HG03571 (cell line): ENCODE results near the gene CYP4F11.
"Not testable (repeated sequence)": the region's sequence is repeated elsewhere in the genome, so short reads cannot be mapped to it uniquely, and the experiment has no call there.

Experiments
- ATAC-seq: cut with Tn5 transposase; IDR thresholded peaks from one replicate; pipeline ENCODE4 v1.9.1; 2021; ENCODE audit not compliant: unreplicated experiment

CYP4F11 gene

DNA sequence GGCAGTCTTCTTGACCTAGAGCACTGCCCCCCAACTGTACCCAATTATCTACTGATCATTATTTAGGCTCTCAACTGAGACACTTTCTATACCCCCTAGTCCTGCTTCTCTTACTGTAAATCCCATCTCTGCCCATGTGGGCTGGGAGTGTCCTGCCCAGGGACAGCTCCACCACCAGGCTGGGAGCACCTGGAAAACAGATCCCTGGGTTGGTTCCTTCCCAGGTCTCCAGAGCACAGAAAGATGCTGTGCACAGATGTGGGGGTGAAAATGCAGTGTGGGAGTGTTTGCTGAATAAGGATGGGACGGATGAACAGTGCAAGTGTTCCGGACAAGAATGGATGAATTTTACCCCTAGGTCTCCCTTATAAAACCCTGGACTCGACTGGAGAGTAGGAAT, 49.2 kb downstream of the CYP4F11 start:
- ATAC-seq: no peak

DNA sequence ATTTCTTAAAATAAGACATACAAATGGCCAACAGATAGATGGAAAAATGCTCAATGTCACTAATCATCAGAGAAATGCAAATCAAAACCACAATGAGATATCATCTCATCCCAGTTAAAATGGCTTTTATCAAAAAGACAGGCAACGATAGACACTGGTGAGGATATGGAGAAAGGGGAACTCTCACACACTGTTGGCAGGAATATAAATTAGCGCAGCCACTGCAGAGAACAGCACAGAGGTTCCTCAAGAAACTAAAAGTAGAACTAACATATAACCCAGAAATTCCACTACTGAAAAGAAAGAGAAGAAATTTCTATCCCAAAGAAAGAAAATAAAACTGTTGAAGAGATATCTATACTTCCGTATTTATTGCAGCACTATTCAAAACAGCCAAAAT, 51.0 kb downstream of the CYP4F11 start:
- not testable (repeated sequence) for ATAC-seq

DNA sequence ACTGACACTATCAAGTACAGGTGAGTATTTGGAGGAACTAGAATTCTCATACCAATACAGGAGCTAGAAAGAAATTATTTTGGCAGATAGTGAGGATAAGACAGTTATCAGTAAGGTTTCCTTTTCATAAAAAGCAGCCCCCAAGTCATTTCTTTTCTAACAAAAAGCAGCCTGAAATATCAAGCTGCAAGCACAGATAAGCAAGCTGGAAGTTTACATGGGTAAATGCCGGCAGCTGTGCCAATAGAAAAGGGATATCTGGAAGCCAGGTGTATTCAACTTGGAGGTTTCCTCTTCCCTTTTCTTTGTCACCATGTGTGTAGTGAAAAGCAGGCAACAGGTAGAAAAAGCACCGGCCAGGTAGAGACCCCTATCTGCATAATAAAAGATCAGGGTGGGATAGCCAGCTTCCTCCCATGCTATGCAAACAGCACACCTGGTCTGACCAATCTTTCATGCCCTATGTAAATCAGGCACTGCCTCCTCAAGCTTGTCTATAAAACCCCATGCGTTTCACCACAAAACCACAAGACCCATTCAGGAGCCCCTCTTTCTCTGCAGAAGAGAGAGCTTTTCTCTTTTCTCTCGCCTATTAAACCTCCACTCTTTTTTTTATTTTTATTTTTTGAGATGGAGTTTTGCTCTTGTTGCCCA, 59.4 kb downstream of the CYP4F11 start:
- ATAC-seq: no peak

DNA sequence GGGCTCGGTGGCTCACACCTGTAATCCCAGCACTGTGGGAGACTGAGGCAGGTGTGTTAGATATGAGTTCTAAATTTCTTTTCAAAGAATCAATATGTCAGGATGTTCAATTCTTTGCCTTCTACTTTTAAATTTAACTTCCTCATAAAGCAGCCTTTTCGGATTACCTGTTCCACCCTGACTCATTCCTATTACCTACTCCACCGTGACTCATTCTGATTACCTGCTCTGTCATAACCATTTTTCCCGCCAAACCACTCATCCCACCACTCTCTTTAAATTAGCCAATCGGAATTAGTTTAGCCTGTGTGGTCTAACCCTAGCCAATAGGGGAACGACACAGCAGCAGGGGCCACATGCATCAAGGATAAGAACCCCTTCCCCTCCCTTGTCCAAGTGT, 60.6 kb downstream of the CYP4F11 start:
- not testable (repeated sequence) for ATAC-seq

DNA sequence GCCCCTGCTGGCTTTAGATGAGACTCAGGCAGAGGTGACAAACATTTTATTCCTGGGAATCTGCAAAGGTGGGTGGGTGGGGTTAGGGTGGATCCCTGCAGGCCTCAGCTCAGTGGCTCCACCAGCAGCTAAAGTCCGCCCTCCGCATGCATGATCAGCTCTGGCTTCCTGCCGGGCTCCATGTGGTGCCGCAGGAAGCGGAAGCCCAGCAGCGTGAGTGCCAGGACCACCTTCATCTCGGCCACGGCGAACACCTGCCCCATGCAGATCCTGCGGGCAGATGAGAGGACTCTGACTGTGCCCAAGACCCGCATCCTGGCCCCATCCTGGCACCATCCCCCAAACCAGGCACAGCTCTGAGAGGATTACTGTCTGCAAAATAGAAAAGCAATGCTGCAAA, 62.8 kb downstream of the CYP4F11 start:
- ATAC-seq: no peak

DNA sequence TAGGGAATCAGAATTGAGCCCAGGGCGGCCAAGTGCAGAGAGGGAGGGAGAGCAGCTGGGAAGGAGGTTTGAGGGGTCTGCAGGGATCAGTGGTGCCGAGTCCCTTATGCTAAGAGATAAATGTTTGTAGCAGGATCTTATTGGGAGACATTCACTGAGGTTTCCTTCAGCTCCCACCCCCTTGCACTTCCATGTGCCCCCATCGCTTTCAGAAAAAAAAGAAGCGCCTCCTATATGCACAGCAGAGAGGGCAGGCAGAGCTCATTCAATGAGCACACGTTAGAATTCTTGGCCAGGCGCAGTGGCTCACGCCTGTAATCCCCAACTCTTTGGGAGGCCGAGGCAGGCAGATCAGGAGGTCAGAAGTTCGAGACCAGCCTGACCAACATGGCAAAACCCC, 64.5 kb downstream of the CYP4F11 start:
- ATAC-seq: no peak

DNA sequence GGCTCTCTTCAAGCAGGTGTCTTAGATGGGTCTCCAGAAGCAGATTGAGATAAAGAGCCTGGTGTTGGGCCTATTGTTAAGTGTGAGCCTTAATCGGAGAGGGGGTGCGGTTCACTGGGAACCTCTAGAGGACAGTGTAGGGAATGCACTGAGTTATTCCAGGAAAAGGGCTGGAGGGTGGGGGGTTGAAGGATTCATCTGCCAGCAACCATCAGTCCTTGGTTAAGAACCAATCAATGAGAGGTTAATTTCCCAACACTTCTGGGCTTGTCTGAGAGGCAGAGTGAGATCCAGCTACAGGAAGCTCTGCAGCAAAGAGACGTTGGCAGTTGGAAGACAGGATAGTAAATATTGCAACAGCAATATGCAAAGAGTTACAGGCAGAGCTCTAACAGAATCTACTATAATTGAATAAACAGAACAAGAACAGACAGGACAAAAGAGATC, 65.2 kb downstream of the CYP4F11 start:
- no peak for ATAC-seq

DNA sequence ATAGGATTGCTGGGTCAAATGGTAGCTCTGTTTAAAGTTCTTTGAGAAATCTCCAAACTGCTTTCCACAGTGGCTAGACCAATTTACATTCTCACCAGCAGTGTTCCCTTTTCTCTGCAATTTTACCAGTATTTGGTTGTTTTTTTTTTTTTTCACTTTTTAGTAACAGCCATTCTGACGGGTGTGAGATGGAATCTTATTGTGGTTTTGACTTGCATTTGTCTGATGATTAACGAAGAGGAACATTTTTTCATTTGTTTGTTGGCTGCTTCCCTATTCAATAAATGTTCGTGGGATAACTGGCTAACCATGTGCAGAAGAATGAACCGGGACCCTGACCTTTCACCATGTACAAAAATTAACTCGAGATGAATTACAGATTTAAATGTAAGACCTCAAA, 67.7 kb downstream of the CYP4F11 start:
- no peak for ATAC-seq

DNA sequence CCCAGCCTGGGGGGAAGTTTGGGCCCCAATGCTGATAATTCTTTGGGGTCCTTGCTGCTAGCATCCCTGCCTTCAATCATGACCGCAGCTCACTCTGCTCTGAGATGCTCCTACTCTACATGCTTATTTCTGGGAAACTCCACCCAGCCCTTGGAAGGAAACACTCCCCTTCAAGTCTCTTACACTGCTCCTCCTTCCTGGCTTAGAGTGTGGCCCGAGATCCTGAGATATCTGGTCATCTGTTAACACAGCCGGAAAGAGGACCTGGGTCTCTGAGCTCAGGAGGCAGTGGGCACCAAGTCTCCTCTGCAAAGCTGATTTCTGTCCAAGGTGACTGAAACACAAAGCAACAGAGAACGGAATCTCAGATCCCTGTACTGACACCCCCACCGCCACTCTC, 69.5 kb downstream of the CYP4F11 start:
- no peak for ATAC-seq

DNA sequence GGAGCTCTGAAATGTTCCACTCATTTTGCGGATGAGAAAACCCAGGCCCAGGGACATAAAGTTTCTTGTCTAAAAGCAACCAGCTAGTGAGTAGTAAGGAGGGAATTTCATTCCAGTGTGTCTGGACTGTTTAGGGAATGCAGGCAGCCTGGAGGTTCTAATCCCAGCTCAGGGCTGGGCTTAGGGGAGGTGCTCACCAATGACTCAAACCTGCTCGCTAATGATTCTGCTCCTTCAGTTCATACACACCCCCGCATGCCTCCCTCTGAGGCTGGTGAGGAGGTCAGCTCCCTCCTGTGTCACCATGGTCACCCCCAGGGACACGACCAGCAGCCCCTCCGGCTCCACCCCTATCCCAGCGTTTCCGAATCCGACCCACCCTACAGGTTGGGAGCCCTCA, 71.1 kb downstream of the CYP4F11 start:
- ATAC-seq: no peak

DNA sequence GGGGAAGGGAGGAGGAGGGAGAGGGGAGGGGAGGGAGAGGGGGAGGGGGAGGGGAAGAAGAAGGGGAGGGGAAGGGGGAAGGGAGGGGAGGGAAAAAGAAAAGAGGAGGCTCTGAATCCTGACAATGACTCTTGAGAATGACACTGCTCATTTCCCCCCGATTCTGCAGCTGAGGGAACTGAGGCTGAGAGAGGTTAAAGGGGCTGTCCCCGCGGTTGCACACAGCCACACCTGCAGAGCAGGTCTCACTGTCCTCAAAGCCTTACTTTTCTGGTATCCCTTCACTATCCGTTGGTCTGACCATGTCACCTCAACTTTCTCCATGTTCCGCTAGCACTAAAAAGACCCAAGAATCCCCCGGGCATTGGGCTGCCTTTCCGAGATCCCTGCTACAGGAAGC, 71.9 kb downstream of the CYP4F11 start:
- ATAC-seq: no peak
